ENCODE measurements around the gene VCX3B. TPM values are rescaled to one million over a fixed set of nuclear protein-coding genes. Genes with fewer than 3 reads are reported as not detected.
"Not testable (repeated sequence)": the region's sequence is repeated elsewhere in the genome, so short reads cannot be mapped to it uniquely, and the experiment has no call there.

VCX3B gene
- total RNA-seq, 3 donors from 2014 or later = not detected

DNA sequence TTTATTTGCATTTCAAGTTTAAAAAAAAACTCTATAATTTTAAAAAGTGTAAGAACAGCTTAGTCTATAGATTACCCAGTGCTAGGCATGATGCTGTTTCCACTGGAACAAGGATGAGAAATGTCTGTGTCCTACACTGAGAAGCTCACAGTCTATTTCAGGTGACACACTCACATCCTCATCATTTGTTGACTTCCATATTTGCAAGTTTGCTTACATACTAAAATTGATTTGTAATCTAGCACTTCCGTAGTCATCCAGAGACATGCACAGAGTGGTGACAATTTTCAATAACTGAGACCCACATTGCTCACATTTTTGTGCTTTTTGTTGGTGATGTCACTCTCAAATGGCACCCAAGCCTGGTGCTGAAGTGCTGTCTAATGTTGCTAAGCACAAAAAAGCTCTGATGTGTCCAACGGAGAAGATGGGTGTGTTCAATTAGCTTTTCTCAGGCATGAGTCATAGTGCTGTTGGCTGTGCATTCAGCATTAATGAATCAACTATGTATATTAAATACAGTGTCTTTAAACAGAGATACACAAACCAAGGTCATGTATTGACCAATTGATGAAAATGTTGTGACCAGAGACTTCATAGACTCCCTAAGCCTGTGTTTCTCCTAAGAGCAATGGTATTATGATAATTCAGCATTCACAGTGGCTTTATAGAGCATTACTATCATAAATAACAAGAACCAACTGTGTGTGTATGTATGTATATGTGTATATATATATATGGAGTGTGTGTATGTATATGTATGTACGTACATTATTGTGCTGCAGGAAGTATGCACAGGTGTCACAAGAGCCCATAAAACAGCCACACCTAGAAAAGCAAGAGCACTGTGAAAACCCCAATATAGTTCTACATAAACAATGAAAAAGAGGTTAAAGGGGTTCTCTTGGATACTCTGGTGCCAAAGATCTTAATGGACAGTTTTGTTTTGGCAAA is 31.2 kb upstream of the VCX3B start:
- TF ChIP-seq, protein P1, sequence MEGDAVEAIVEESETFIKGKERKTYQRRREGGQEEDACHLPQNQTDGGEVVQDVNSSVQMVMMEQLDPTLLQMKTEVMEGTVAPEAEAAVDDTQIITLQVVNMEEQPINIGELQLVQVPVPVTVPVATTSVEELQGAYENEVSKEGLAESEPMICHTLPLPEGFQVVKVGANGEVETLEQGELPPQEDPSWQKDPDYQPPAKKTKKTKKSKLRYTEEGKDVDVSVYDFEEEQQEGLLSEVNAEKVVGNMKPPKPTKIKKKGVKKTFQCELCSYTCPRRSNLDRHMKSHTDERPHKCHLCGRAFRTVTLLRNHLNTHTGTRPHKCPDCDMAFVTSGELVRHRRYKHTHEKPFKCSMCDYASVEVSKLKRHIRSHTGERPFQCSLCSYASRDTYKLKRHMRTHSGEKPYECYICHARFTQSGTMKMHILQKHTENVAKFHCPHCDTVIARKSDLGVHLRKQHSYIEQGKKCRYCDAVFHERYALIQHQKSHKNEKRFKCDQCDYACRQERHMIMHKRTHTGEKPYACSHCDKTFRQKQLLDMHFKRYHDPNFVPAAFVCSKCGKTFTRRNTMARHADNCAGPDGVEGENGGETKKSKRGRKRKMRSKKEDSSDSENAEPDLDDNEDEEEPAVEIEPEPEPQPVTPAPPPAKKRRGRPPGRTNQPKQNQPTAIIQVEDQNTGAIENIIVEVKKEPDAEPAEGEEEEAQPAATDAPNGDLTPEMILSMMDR (IDR thresholded peaks at IDR 0.05) = no peak
- no peaks in the 10 kb centered on the region for H3K4me1 ChIP-seq (ENCODE audit: low read depth)
- ATAC-seq (peak; percentile 69), DNase-seq (peak in 1 of 3 donors; percentile 9)
- H3K4me3 ChIP-seq = no peak overlapping the region
- no peaks in the 10 kb centered on the region for H3K36me3 ChIP-seq (ENCODE audit: low read depth)
- intact Hi-C loops (cut with DNase I, micrococcal nuclease) = no loop called here
- no peaks in the 10 kb centered on the region for H3K9me3 ChIP-seq

DNA sequence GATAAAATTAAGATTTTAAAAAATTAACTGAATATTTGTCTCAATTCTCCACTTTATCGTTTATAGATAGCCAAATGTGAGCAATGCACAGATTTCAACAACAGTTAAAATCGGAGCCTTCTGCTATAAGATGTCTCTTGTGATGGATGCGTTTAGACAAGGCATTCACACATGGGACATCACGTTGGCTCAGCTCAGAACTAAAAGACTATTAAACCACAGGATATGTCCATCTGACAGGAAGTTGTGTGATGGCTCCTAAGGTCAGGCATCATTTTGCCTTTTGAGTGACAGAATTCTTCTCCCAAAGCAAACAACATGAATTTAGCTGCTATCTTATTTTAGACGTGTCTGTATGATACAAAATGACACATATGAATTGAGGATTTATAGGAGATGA is 17.3 kb upstream of the VCX3B start:
- ATAC-seq (no peak), DNase-seq (no peak)
- Histone ChIP-seq H3K36me3 (ENCODE audit: low read depth) (no peaks in the 10 kb centered on the region), H3K9me3 (no peaks in the 10 kb centered on the region), H3K4me3 (no peak overlapping the region), H3K4me1 (ENCODE audit: low read depth) (no peaks in the 10 kb centered on the region)
- intact Hi-C loops (cut with DNase I, micrococcal nuclease) = no loop called here
- TF ChIP-seq, protein P1 (IDR thresholded peaks at IDR 0.05) = no peak

DNA sequence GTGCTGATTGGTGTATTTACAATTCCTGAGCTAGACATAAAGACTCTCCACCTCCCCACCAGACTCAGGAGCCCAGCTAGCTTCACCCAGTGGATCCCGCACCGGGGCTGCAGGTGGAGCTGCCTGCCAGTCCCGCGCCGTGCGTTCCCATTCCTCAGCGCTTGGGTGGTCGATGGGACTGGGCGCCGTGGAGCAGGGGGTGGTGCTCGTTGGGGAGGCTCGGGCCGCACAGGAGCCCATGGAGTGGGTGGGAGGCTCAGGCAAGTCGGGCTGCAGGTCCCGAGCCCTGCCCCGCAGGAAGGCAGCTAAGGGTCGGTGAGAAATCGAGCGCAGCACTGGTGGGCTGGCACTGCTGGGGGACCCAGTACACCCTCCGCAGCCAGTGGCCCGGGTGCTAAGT is 12.3 kb upstream of the VCX3B start:
- H3K4me3 ChIP-seq; H3K36me3 ChIP-seq (ENCODE audit: low read depth); intact Hi-C loops (cut with DNase I, micrococcal nuclease); H3K9me3 ChIP-seq; H3K4me1 ChIP-seq (ENCODE audit: low read depth); DNase-seq; ATAC-seq: not testable (repeated sequence)

DNA sequence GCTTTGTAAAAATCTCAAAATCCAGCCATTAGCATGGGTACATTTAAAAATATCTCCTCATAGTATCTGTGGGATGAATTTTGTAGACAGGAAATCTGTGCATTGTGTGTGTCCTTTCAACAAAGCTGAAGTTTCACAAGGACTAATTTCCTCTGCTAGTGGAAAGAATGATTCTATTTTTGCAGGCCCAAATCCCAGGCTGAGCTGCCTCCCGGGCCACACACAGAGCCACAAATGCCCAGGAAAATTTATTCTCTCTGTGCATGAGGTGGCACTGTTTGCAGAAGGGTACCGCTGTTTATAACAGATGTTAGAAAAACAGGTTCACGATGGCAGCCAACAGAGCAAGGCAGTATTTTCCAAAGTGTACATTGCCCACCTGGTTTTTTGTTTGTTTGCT is 11.0 kb upstream of the VCX3B start:
- H3K9me3 ChIP-seq = no peaks in the 10 kb centered on the region
- TF ChIP-seq, protein P1 (IDR thresholded peaks at IDR 0.05) = no peak
- no peak for ATAC-seq
- no peak for DNase-seq
- H3K4me3 ChIP-seq = no peak overlapping the region
- no peaks in the 10 kb centered on the region for H3K36me3 ChIP-seq (ENCODE audit: low read depth)
- intact Hi-C loops (cut with DNase I, micrococcal nuclease) = no loop called here
- no peaks in the 10 kb centered on the region for H3K4me1 ChIP-seq (ENCODE audit: low read depth)

DNA sequence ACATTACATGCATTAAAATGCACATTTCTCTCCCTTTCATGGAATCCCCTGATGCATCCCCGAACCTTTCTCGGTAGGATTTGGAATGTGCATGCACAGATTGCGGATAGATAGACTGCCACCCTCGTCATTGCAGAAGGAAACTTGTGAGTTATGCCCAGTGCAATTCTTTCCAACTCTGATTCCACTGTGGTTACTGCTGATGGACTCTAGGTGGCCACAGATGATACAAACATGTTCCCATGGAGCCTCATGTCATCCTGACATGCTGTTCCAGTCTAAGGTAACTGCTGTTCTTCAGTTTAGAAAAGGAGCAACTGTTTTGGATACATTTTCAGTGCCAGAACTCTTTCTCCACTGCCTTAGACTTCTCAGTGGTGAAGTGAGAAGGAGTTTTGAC is 9.1 kb upstream of the VCX3B start:
- DNase-seq (no peak), ATAC-seq (no peak)
- H3K36me3 ChIP-seq (ENCODE audit: low read depth) = no peaks in the 10 kb centered on the region
- H3K4me1 ChIP-seq (ENCODE audit: low read depth) = no peaks in the 10 kb centered on the region
- intact Hi-C loops (cut with DNase I, micrococcal nuclease) = no loop called here
- H3K4me3 ChIP-seq = no peak overlapping the region
- TF ChIP-seq, protein P1 (IDR thresholded peaks at IDR 0.05) = no peak
- H3K9me3 ChIP-seq = no peaks in the 10 kb centered on the region

DNA sequence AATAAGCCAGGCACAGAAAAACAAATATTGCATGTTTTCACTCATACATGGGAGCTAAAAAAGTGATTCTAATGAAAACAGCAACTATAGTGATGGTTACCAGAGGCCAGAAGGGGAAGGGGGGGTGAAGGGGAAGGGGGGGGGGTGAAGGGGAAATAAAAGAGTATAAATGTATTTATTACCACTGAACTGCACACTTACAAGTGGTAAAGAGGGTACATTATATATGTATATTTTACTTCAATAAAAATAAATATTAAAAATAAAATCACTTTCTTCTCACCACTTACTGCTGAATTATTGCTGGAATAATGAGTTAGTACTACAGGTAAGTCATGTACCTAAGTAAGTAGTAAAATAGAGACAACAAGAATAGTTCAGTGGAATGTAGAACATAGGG is 2.1 kb upstream of the VCX3B start:
- no peaks in the 10 kb centered on the region for H3K4me1 ChIP-seq (ENCODE audit: low read depth)

More for the DNA sequence above, 2.1 kb upstream of the VCX3B start:
- DNase-seq (no peak), ATAC-seq (no peak)
- no peaks in the 10 kb centered on the region for H3K9me3 ChIP-seq
- H3K4me3 ChIP-seq = no peak overlapping the region
- TF ChIP-seq, protein P1 (IDR thresholded peaks at IDR 0.05) = no peak
- intact Hi-C loops (cut with DNase I, micrococcal nuclease) = no loop called here
- no peaks in the 10 kb centered on the region for H3K36me3 ChIP-seq (ENCODE audit: low read depth)

Measured in mucosa of descending colon (tissue), 3 donors.